Gastrocnemius medialis (tissue), 4 donors: Measurements from ENCODE around the gene CARD8.

Source experiments
- POLR2A ChIP-seq, 2 donors: fragments of 450-650 bp; IDR thresholded peaks; one replicate each; pipeline ENCODE4 v1.6.1; 2017; ENCODE audit warnings: antibody characterized with exemption in 2 of 2, mild to moderate bottlenecking in 2 of 2, moderate library complexity in 2 of 2
- TF ChIP-seq, protein P1 (sequence below), 5 experiments: fragments of 450-650 bp in 3 of 5; fragments of 200-600 bp in 2 of 5; sonication (generic) in 2 of 5; IDR thresholded peaks in 4 of 5; conservative IDR thresholded peaks in 1 of 5; 1 replicate in 4 of 5; 2 replicates in 1 of 5; pipeline ENCODE4 v1.5.1; 2016 to 2019; ENCODE audit warnings: antibody characterized with exemption in 5 of 5, mild to moderate bottlenecking in 3 of 5, moderate library complexity in 3 of 5

DNA sequence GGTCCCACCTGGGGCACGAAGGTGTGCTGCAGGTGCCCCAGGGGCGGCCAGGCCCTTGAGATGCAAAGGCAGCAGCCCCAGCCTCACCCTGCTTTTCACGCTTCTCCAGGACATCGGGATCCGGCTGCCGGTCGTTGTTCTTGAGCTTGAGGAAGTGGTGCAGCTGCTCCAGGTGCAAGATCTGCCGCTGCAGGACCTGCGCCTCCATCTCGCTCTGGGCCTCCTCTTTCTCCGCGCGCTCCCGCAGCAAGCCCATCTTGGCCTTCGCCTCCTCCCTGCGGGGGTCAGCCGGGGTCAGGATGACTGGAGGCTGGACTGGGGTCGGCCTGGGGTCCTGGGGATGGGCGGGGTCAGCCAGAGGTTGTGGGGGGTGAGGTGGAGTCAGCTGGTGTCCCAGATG is 48.2 kb upstream of the CARD8 start:
- TF ChIP-seq, protein P1, sequence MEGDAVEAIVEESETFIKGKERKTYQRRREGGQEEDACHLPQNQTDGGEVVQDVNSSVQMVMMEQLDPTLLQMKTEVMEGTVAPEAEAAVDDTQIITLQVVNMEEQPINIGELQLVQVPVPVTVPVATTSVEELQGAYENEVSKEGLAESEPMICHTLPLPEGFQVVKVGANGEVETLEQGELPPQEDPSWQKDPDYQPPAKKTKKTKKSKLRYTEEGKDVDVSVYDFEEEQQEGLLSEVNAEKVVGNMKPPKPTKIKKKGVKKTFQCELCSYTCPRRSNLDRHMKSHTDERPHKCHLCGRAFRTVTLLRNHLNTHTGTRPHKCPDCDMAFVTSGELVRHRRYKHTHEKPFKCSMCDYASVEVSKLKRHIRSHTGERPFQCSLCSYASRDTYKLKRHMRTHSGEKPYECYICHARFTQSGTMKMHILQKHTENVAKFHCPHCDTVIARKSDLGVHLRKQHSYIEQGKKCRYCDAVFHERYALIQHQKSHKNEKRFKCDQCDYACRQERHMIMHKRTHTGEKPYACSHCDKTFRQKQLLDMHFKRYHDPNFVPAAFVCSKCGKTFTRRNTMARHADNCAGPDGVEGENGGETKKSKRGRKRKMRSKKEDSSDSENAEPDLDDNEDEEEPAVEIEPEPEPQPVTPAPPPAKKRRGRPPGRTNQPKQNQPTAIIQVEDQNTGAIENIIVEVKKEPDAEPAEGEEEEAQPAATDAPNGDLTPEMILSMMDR (IDR thresholded peaks at IDR 0.05 in 4 of 5, conservative IDR thresholded peaks at IDR 0.05 in 1 of 5) = no peak
- TF ChIP-seq POLR2A (IDR thresholded peaks at IDR 0.05) = no peak
